K562 (cell line): ENCODE data around the gene MYADML2. TPM values are rescaled to one million over a fixed set of nuclear protein-coding genes. Genes with fewer than 3 reads are reported as not detected.

ENCODE experiments used
- CBFA2T3 ChIP-seq: fragments of 450-650 bp; IDR thresholded peaks from 2 replicates; pipeline ENCODE4 v1.6.1; 2017
- CCNT2 ChIP-seq: IDR thresholded peaks from 2 replicates; pipeline ENCODE4 v1.6.1; 2011; ENCODE audit warnings: borderline replicate concordance, low read depth, mild to moderate bottlenecking, moderate library complexity, mixed read lengths, low read length; ENCODE audit not compliant: insufficient read length; ENCODE audit errors: extremely low read depth
- CTCF ChIP-seq, 3 experiments: IDR thresholded peaks in 2 of 3; conservative IDR thresholded peaks in 1 of 3; 2 replicates each; pipeline ENCODE4 v1.5.1; 2011 to 2012; ENCODE audit warnings: low read length in 3 of 3, mild to moderate bottlenecking in 3 of 3, control low read depth in 2 of 3, improper control_type of control experiment in 1 of 3, inconsistent platforms in 1 of 3, low read depth in 1 of 3, mixed read lengths in 1 of 3, moderate library complexity in 1 of 3; ENCODE audit not compliant: insufficient read depth in 2 of 3
- DACH1 ChIP-seq: fragments of 450-650 bp; IDR thresholded peaks from 2 replicates; pipeline ENCODE4 v1.6.1; 2018; ENCODE audit not compliant: partially characterized antibody
- ESRRA ChIP-seq: fragments of 450-650 bp; IDR thresholded peaks from 2 replicates; pipeline ENCODE4 v1.6.1; 2014; ENCODE audit warnings: low read depth, mild to moderate bottlenecking, moderate library complexity, borderline replicate concordance
- GABPB2 ChIP-seq: fragments of 250-450 bp; sonication (Bioruptor Pico); conservative IDR thresholded peaks from 2 replicates; pipeline ENCODE4 v1.5.1; 2021; ENCODE audit warnings: mild to moderate bottlenecking
- HNRNPLL ChIP-seq: fragments of 200-400 bp; formaldehyde crosslinking; IDR thresholded peaks from 2 replicates; pipeline ENCODE4 v1.6.1; 2017; ENCODE audit warnings: low read length, low read depth, mild to moderate bottlenecking; ENCODE audit not compliant: poor library complexity, severe bottlenecking
- KLF16 ChIP-seq: IDR thresholded peaks from 2 replicates; pipeline ENCODE4 v1.6.1; 2016; ENCODE audit warnings: antibody characterized with exemption
- MYNN ChIP-seq, 2 experiments: sonication (generic); formaldehyde crosslinking in 1 of 2; IDR thresholded peaks; 2 replicates each; pipeline versions ENCODE4 v1.5.0 to v1.6.1; 2016 to 2020; ENCODE audit warnings: antibody characterized with exemption in 1 of 2, missing genetic modification reagents in 1 of 2
- NCOA4 ChIP-seq: fragments of 450-650 bp; IDR thresholded peaks from 2 replicates; pipeline ENCODE4 v1.6.1; 2018; ENCODE audit warnings: mild to moderate bottlenecking; ENCODE audit not compliant: partially characterized antibody
- NR4A1 ChIP-seq, 2 experiments: fragments of 250-450 bp in 1 of 2; fragments of 450-650 bp in 1 of 2; sonication (Bioruptor Pico) in 1 of 2; IDR thresholded peaks; 2 replicates each; pipeline versions ENCODE4 v1.4.0 to v1.6.1; 2016 to 2020; ENCODE audit warnings: mild to moderate bottlenecking in 2 of 2, missing compliant biosample characterization in 1 of 2, missing genetic modification characterization in 1 of 2, moderate library complexity in 1 of 2
- PHB2 ChIP-seq: fragments of 450-650 bp; IDR thresholded peaks from 2 replicates; pipeline ENCODE4 v1.6.1; 2017; ENCODE audit warnings: low read depth
- PTTG1 ChIP-seq: fragments of 450-650 bp; IDR thresholded peaks from 2 replicates; pipeline ENCODE4 v1.6.1; 2016; ENCODE audit warnings: low read depth, mild to moderate bottlenecking, missing genetic modification characterization, missing compliant biosample characterization
- RBBP5 ChIP-seq: fragments of 200-600 bp; sonication (generic); IDR thresholded peaks from 2 replicates; pipeline ENCODE4 v1.6.1; 2012; ENCODE audit warnings: borderline replicate concordance, mild to moderate bottlenecking, low read length, control low read depth, inconsistent platforms; ENCODE audit not compliant: insufficient read depth, poor library complexity, severe bottlenecking
- RREB1 ChIP-seq: fragments of 250-450 bp; sonication (Bioruptor Pico); IDR thresholded peaks from 2 replicates; pipeline ENCODE4 v1.4.0; 2020
- ZBTB12 ChIP-seq: fragments of 250-450 bp; sonication (Bioruptor Pico); IDR thresholded peaks from 2 replicates; pipeline ENCODE4 v1.4.0; 2020
- ZNF24 ChIP-seq: fragments of 450-650 bp; IDR thresholded peaks from 2 replicates; pipeline ENCODE4 v1.6.1; 2016
- ZNF778 ChIP-seq: fragments of 450-650 bp; formaldehyde crosslinking; IDR thresholded peaks from 2 replicates; pipeline ENCODE4 v1.4.0; 2020; ENCODE audit warnings: mild to moderate bottlenecking, moderate library complexity
- polyA plus RNA-seq, 8 experiments: library from polyadenylated mRNA; depleted of rRNA in 4 of 8; stranded (reverse) in 5 of 8; unstranded in 3 of 8; fragments of >200 nt; fragmentation: Nextera tagmentation in 2 of 8; fragmentation: Illumina TruSeq in 1 of 8; extraction: Ambion mirVana in 2 of 8; extraction: Trizol in 1 of 8; gene quantifications; 2 replicates each; pipeline versions ENCODE4 v1.2.1 to v1.2.3, GENCODE V29; 2011 to 2014; ENCODE audit warnings: inconsistent platforms in 1 of 8, missing spikeins in 1 of 8
- total RNA-seq, 7 experiments: library from RNA; depleted of rRNA in 6 of 7; stranded (reverse); fragments of >200 nt in 6 of 7; fragmentation: Illumina TruSeq in 2 of 7; extraction: Trizol in 2 of 7; gene quantifications; 2 replicates each; pipeline versions ENCODE4 v1.2.1 to v1.2.3, GENCODE V29; 2011 to 2021; ENCODE audit warnings: low replicate concordance in 1 of 7

MYADML2 gene
- total and polyA plus RNA-seq, 9 of the 15 experiments (the other 6 are each of a cell fraction or from before 2014, with no cell fraction given) = not detected

GRCh38 chr17:81926451-81927151 lies 20.4 kb downstream of the MYADML2 start (continued):
- no peak for TF ChIP-seq CTCF (IDR thresholded peaks at IDR 0.05 in 2 of 3, conservative IDR thresholded peaks at IDR 0.05 in 1 of 3; ENCODE audit: insufficient read depth in 2 of 3, low read depth in 1 of 3, low read length in 3 of 3)
- TF ChIP-seq ZNF24 = no peak
- no peak for TF ChIP-seq ZNF778
- no peak for TF ChIP-seq RREB1 (CRISPR knock-in tag)
- TF ChIP-seq RBBP5 = no peak
- no peak for TF ChIP-seq PHB2
- peak; percentile 48 for TF ChIP-seq HNRNPLL
- no peak for TF ChIP-seq NCOA4
- TF ChIP-seq CBFA2T3 = peak; percentile 37
- TF ChIP-seq MYNN (IDR thresholded peaks at IDR 0.05) = peak; percentile 49
- no peak for TF ChIP-seq MYNN (CRISPR knock-in tag; IDR thresholded peaks at IDR 0.05)
- no peak for TF ChIP-seq CCNT2
- TF ChIP-seq PTTG1 = no peak
- no peak for TF ChIP-seq NR4A1 (CRISPR knock-in tag; IDR thresholded peaks at IDR 0.05)
- TF ChIP-seq NR4A1 (tag; IDR thresholded peaks at IDR 0.05) = no peak
- no peak for TF ChIP-seq KLF16
- TF ChIP-seq GABPB2 = no peak
- no peak for TF ChIP-seq ZBTB12 (CRISPR knock-in tag)
- TF ChIP-seq ESRRA = no peak
- no peak for TF ChIP-seq DACH1
